WERI-Rb-1 (cell line): ENCODE measurements around the gene SH3BP1.

Source experiments
- DNase-seq: peaks from one replicate; pipeline ENCODE4 v3.0.0-alpha.2; 2020
- H3K27ac ChIP-seq: fragments of 250-450 bp; sonication (Bioruptor Pico); 2 replicates; pipeline ENCODE4 v1.5.1; 2020; ENCODE audit warnings: mild to moderate bottlenecking, moderate library complexity
- H3K27me3 ChIP-seq: fragments of 250-450 bp; sonication (Bioruptor Pico); 2 replicates; pipeline ENCODE4 v1.5.1; 2021; ENCODE audit warnings: mild to moderate bottlenecking, low read depth, moderate library complexity; ENCODE audit not compliant: insufficient read depth, severe bottlenecking
- H3K36me3 ChIP-seq: fragments of 250-450 bp; sonication (Bioruptor Pico); 2 replicates; pipeline ENCODE4 v1.5.1; 2020; ENCODE audit warnings: mild to moderate bottlenecking, moderate library complexity
- H3K4me3 ChIP-seq: 2 replicates; pipeline ENCODE4 v1.5.1; 2011; ENCODE audit warnings: low read depth, mild to moderate bottlenecking, control low read depth, low read length
- H3K9me3 ChIP-seq: fragments of 250-450 bp; sonication (Bioruptor Pico); 2 replicates; pipeline ENCODE4 v1.5.1; 2021; ENCODE audit warnings: mild to moderate bottlenecking, moderate library complexity; ENCODE audit not compliant: severe bottlenecking
- TF ChIP-seq, protein P1 (sequence below): IDR thresholded peaks from 2 replicates; pipeline ENCODE4 v1.5.1; 2011; ENCODE audit warnings: low read depth, mild to moderate bottlenecking, control low read depth, inconsistent platforms, low read length

The SH3BP1 gene

GRCh38 chr22:37616201-37617083 is 23.0 kb upstream of the SH3BP1 start:
- Histone ChIP-seq H3K27me3 (no peaks in the 10 kb centered on the region), H3K4me3 (no peak overlapping the region), H3K36me3 (peaks cover 39% of the 10 kb centered on the region), H3K9me3 (no peaks in the 10 kb centered on the region), H3K27ac (no peak overlapping the region)
- DNase-seq: no peak
- TF ChIP-seq, protein P1, sequence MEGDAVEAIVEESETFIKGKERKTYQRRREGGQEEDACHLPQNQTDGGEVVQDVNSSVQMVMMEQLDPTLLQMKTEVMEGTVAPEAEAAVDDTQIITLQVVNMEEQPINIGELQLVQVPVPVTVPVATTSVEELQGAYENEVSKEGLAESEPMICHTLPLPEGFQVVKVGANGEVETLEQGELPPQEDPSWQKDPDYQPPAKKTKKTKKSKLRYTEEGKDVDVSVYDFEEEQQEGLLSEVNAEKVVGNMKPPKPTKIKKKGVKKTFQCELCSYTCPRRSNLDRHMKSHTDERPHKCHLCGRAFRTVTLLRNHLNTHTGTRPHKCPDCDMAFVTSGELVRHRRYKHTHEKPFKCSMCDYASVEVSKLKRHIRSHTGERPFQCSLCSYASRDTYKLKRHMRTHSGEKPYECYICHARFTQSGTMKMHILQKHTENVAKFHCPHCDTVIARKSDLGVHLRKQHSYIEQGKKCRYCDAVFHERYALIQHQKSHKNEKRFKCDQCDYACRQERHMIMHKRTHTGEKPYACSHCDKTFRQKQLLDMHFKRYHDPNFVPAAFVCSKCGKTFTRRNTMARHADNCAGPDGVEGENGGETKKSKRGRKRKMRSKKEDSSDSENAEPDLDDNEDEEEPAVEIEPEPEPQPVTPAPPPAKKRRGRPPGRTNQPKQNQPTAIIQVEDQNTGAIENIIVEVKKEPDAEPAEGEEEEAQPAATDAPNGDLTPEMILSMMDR: no peak

GRCh38 chr22:37617431-37617830 is 22.0 kb upstream of the SH3BP1 start:
- Histone ChIP-seq H3K36me3 (peaks cover 39% of the 10 kb centered on the region), H3K4me3 (no peak overlapping the region), H3K27ac (no peak overlapping the region), H3K27me3 (no peaks in the 10 kb centered on the region), H3K9me3 (no peaks in the 10 kb centered on the region)
- DNase-seq: no peak
- TF ChIP-seq, protein P1: no peak

GRCh38 chr22:37618072-37618656 is 21.3 kb upstream of the SH3BP1 start:
- TF ChIP-seq, protein P1: no peak
- no peak for DNase-seq
- H3K4me3 ChIP-seq: no peak overlapping the region
- H3K36me3 ChIP-seq: peaks cover 41% of the 10 kb centered on the region
- no peaks in the 10 kb centered on the region for H3K27me3 ChIP-seq
- no peak overlapping the region for H3K27ac ChIP-seq
- H3K9me3 ChIP-seq: no peaks in the 10 kb centered on the region

- no peaks in the 10 kb centered on the region for H3K27me3 ChIP-seq
- peaks cover 44% of the 10 kb centered on the region for H3K36me3 ChIP-seq
- no peak for DNase-seq
- H3K27ac ChIP-seq: no peak overlapping the region
- H3K4me3 ChIP-seq: no peak overlapping the region
- no peaks in the 10 kb centered on the region for H3K9me3 ChIP-seq
- TF ChIP-seq, protein P1: no peak
Observed at GRCh38 chr22:37618674-37619073, 20.8 kb upstream of the SH3BP1 start.

DNA sequence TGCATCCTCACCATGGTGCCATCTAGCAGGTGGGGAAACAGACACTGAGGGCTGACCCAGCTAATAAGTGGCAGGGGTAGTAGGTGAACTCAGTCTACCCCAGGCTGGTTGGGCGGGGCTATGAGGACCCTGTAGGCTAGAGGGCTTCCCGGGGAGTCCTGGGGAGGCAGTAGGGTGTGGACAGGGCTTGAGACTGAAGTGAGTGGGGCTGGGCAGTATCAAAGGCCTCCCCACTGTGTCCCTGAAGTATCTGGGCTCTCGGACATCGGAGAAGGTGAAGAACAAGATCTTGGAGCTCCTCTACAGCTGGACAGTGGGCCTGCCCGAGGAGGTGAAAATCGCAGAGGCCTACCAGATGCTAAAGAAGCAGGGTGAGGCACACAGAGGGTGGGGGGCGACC is 19.5 kb upstream of the SH3BP1 start:
- H3K36me3 ChIP-seq: peaks cover 41% of the 10 kb centered on the region
- H3K9me3 ChIP-seq: no peaks in the 10 kb centered on the region
- no peak for DNase-seq

More for the DNA sequence above, 19.5 kb upstream of the SH3BP1 start:
- Histone ChIP-seq H3K27ac (no peak overlapping the region), H3K27me3 (no peaks in the 10 kb centered on the region), H3K4me3 (no peak overlapping the region)
- TF ChIP-seq, protein P1: no peak
